GM10248 (cell line): Measurements from ENCODE around the gene ERN1.

Source experiments
- CTCF ChIA-PET: fragments of 300-600 bp; sonication (Branson Sonifier 250); formaldehyde crosslinking; extraction: SDS; loops from one replicate; lab custom pipeline; 2021; ENCODE audit warnings: antibody characterized with exemption; lab: Yijun Ruan, JAX
- POLR2A ChIA-PET: fragments of 350-650 bp; sonication (Branson Sonifier 250); formaldehyde crosslinking; extraction: SDS; loops from one replicate; lab custom pipeline; 2020; ENCODE audit warnings: antibody characterized with exemption; lab: Yijun Ruan, JAX
- DNase-seq: peaks from one replicate; pipeline ENCODE4 v3.0.0; 2012; ENCODE audit errors: extremely low spot score
- CTCF ChIP-seq: IDR thresholded peaks from 2 replicates; pipeline ENCODE4 v1.5.1; 2012; ENCODE audit warnings: mild to moderate bottlenecking, low read depth; ENCODE audit errors: extremely low read depth, missing control alignments, control extremely low read depth

Gene ERN1

GRCh38 chr17:64041912-64042311, 88.0 kb downstream of the ERN1 start:
- ChIA-PET POLR2A (interaction anchor here (1.9 kb wide), 1 partner anchor 104 kb away, joined by 8 read pairs; no protein-coding TSS in a partner anchor), CTCF (interaction anchor here (0.7 to 11.3 kb wide), 8 partner anchors 14 to 130 kb away, joined by 3 to 169 read pairs (median 5); partner anchors contain the start of genes ERN1 and ICAM2)
- no peak for TF ChIP-seq CTCF
- DNase-seq, result no peak

DNA sequence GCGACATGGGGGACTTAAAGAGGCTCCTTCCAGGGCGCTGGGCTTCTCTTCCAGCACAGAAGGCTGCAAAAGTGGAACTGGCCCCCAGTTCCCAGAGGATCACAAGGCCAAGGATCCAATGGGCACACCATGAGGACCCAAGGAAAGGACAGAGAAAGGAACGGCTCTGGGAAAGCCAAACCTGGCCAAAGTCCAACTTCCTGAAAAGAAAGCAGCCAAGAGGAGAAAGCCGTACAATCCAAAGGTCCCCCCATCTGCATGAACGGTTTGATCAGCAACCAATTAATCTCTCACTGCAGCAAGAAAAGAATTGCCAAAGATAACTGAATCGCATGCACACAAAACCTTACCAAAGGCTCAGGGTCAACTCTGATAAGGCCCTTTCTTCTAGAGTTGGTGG, 89.7 kb downstream of the ERN1 start:
- ChIA-PET CTCF (interaction anchor here (1.3 to 11.3 kb wide), 2 partner anchors 10 to 12 kb away, joined by 4 to 169 read pairs; no protein-coding TSS in a partner anchor), POLR2A (no interaction called here)
- no peak for TF ChIP-seq CTCF
- no peak for DNase-seq

GRCh38 chr17:64039106-64039400, 90.9 kb downstream of the ERN1 start:
- POLR2A ChIA-PET, result interaction anchor here (0.6 kb wide), 1 partner anchor 92 kb away, joined by 4 read pairs; no protein-coding TSS in a partner anchor
- TF ChIP-seq CTCF, result no peak
- no peak for DNase-seq
- CTCF ChIA-PET, result interaction anchor here (1.3 to 3.7 kb wide), 5 partner anchors 11 to 95 kb away, joined by 3 to 19 read pairs (median 9); no protein-coding TSS in a partner anchor

- DNase-seq, result no peak
- ChIA-PET POLR2A (interaction anchor here (0.6 kb wide), 1 partner anchor 92 kb away, joined by 4 read pairs; no protein-coding TSS in a partner anchor), CTCF (interaction anchor here (1.3 to 3.7 kb wide), 5 partner anchors 10 to 95 kb away, joined by 3 to 19 read pairs (median 9); no protein-coding TSS in a partner anchor)
- no peak for TF ChIP-seq CTCF
These were observed 91.4 kb downstream of the ERN1 start for GRCh38 chr17:64038331-64039105.

DNA sequence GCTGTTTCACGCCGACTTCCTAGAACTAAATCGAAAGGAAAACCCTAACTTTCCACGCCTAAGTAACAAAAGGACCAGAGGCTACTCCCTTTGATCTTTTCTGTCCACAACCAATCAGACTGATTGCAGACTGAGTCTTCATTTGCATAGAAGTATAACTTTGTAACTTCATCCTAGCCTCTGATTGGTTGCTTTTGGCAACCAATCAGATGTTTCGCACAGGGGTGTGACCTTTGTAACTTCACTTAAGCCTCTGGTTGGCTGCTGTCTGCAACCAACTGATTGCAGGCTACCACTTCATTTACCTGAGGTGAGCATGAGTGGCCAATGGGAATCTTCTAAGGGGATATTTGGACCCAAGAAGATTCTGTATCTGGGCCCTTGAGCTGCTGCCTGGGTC, 92.1 kb downstream of the ERN1 start:
- no peak for DNase-seq
- no peak for TF ChIP-seq CTCF
- POLR2A ChIA-PET, result no interaction called here
- CTCF ChIA-PET, result interaction anchor here (2.7 to 3.7 kb wide), 2 partner anchors 10 to 12 kb away, joined by 17 to 19 read pairs; no protein-coding TSS in a partner anchor

- no peak for DNase-seq
- no peak for TF ChIP-seq CTCF
- CTCF ChIA-PET, result interaction anchor here (1.1 to 3.7 kb wide), 3 partner anchors 9 to 96 kb away, joined by 4 to 19 read pairs (median 17); no protein-coding TSS in a partner anchor
- POLR2A ChIA-PET, result no interaction called here
These were observed 92.8 kb downstream of the ERN1 start for GRCh38 chr17:64037180-64037579.
